ENCODE data around the gene ATP9B. TPM values are rescaled to one million over a fixed set of nuclear protein-coding genes. Genes with fewer than 3 reads are reported as not detected.

The ATP9B gene
- total RNA-seq, 1 donor from 2014 or later: 16.2 TPM

DNA sequence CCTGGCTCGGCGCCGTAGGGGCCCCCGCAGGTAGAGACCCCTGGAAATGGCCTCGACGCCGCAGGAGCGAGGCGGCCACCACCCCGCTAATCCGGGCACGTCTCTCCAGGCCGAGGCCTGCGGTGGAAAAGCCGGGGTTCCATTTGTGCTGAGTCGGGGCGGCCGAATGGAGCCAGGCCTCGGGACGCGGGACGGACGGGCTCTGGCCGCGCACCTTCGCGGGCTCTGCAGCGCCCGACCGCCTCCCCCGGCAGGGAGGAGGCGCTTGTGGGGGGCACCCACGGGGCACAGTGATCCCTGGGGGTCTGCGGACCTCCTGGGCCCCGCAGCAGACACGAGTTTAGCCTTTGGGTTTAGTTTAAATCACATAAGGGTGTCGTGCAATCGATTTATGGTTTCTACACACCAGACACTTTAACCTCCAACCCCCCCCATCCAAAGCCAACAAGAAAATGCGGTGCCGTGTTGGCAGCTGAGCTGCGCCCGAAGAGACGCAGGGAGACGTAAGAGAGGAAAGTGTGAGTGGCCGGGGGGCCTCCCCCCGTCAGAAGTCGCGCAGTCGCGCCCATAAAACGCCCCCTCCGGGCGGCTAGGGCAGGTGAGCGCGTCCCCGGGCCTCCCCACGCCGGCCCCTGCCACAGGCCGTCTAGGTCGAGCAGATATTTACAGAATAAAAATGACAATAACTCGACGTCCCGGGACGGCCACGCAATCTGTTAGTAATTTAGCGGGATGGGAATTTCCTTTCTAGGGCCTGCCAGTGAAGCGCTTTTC lies 325.5 kb downstream of the ATP9B start:
- TF ChIP-seq, protein P1, sequence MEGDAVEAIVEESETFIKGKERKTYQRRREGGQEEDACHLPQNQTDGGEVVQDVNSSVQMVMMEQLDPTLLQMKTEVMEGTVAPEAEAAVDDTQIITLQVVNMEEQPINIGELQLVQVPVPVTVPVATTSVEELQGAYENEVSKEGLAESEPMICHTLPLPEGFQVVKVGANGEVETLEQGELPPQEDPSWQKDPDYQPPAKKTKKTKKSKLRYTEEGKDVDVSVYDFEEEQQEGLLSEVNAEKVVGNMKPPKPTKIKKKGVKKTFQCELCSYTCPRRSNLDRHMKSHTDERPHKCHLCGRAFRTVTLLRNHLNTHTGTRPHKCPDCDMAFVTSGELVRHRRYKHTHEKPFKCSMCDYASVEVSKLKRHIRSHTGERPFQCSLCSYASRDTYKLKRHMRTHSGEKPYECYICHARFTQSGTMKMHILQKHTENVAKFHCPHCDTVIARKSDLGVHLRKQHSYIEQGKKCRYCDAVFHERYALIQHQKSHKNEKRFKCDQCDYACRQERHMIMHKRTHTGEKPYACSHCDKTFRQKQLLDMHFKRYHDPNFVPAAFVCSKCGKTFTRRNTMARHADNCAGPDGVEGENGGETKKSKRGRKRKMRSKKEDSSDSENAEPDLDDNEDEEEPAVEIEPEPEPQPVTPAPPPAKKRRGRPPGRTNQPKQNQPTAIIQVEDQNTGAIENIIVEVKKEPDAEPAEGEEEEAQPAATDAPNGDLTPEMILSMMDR (IDR thresholded peaks at IDR 0.05; ENCODE audit: insufficient read depth, low read length, poor library complexity, severe bottlenecking): no peak
- H3K27me3 ChIP-seq (ENCODE audit: control insufficient read depth, insufficient read depth, low read length): peaks cover 68% of the 10 kb centered on the region
- DNase-seq (ENCODE audit: low read depth): no peak
- H3K4me3 ChIP-seq (ENCODE audit: low read depth, low read length): no peak overlapping the region
- H3K36me3 ChIP-seq (ENCODE audit: control insufficient read depth, insufficient read depth, low read length): no peaks in the 10 kb centered on the region

DNA sequence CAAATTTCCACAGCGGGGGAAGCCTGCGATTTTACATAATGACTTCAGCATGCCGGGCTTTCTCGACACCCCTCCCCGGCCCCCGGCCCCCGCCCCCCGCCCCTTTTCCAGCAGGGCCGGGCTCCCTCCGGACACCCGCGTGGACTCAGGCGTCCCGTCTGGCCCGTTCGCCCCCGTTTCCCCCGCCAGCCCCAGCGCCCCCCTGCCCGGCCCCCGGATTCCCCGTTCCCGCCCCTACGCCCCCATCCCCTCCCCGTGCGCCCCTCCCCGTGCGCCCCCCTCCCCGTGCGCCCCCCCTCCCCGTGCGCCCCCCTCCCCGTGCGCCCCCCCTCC lies 326.1 kb downstream of the ATP9B start:
- no peaks in the 10 kb centered on the region for H3K36me3 ChIP-seq (ENCODE audit: control insufficient read depth, insufficient read depth, low read length)
- no peak overlapping the region for H3K4me3 ChIP-seq (ENCODE audit: low read depth, low read length)
- peaks cover 69% of the 10 kb centered on the region for H3K27me3 ChIP-seq (ENCODE audit: control insufficient read depth, insufficient read depth, low read length)
- no peak for DNase-seq (ENCODE audit: low read depth)
- TF ChIP-seq, protein P1 (IDR thresholded peaks at IDR 0.05; ENCODE audit: insufficient read depth, low read length, poor library complexity, severe bottlenecking): no peak

DNA sequence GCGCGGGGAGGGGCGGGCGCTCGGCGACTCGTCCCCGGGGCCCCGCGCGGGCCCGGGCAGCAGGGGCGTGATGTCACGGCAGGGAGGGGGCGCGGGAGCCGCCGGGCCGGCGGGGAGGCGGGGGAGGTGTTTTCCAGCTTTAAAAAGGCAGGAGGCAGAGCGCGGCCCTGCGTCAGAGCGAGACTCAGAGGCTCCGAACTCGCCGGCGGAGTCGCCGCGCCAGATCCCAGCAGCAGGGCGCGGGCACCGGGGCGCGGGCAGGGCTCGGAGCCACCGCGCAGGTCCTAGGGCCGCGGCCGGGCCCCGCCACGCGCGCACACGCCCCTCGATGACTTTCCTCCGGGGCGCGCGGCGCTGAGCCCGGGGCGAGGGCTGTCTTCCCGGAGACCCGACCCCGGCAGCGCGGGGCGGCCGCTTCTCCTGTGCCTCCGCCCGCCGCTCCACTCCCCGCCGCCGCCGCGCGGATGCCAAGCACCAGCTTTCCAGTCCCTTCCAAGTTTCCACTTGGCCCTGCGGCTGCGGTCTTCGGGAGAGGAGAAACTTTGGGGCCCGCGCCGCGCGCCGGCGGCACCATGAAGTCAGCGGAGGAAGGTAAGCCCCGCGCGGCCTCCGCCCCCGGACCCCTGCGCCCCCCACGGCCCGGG lies 326.7 kb downstream of the ATP9B start, which contains the start of gene NFATC1:
TSS of gene NFATC1 (plus strand) at position 170 of the 644 bp plus-strand sequence. CDS start at position 465, 295 bp downstream.
- TF ChIP-seq, protein P1 (IDR thresholded peaks at IDR 0.05; ENCODE audit: insufficient read depth, low read length, poor library complexity, severe bottlenecking): no peak
- peak within 1 kb of the TSS; percentile 15 for H3K4me3 ChIP-seq (ENCODE audit: low read depth, low read length)
- no peaks in the 10 kb centered on the region for H3K36me3 ChIP-seq (ENCODE audit: control insufficient read depth, insufficient read depth, low read length)
- H3K27me3 ChIP-seq (ENCODE audit: control insufficient read depth, insufficient read depth, low read length): peaks cover 72% of the 10 kb centered on the region
- no peak for DNase-seq (ENCODE audit: low read depth)

DNA sequence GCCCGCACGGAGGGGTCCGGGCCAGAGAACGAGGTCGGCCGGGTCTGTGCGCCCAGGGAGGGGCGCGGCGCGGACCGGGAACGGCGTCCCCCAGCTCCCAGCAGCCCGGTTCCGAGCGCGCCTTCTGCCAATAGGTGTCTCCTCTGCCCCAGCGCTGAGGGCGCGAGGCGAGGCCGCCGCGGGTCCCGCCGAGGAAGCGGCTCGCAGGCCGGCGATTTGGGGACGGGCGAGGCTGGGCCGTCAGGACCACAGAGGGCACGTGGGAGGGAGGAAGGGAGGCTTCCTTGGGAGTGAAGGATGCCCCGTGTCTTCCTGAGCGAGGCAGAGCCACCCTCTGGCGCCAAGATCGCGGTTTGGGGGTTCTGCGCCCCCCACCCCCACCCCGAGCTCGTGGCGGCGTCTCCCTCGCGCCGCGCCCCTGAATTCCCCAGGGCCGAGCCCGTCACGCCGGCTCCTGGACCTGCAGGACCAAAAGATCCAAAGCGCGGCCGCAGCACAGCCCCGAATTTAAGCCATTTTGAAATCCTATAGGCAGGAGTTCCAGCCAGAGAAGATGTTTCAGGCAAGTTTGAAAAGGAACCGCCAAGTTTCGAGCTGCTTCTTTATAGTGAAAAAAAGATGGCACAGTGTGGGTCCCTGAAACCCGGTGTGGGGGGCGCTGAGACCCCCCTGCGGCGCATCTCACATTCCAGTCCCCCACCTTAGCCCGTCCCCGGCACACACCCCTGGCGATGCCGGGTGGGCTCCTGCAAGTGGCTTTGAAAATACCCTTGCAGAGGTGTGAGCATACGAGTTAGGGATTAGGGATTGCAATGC lies 327.4 kb downstream of the ATP9B start:
- no peaks in the 10 kb centered on the region for H3K36me3 ChIP-seq (ENCODE audit: control insufficient read depth, insufficient read depth, low read length)
- H3K4me3 ChIP-seq (ENCODE audit: low read depth, low read length): peak overlapping the region; percentile 15
- no peak for DNase-seq (ENCODE audit: low read depth)
- peaks cover 69% of the 10 kb centered on the region for H3K27me3 ChIP-seq (ENCODE audit: control insufficient read depth, insufficient read depth, low read length)
- TF ChIP-seq, protein P1 (IDR thresholded peaks at IDR 0.05; ENCODE audit: insufficient read depth, low read length, poor library complexity, severe bottlenecking): peak; percentile 7

DNA sequence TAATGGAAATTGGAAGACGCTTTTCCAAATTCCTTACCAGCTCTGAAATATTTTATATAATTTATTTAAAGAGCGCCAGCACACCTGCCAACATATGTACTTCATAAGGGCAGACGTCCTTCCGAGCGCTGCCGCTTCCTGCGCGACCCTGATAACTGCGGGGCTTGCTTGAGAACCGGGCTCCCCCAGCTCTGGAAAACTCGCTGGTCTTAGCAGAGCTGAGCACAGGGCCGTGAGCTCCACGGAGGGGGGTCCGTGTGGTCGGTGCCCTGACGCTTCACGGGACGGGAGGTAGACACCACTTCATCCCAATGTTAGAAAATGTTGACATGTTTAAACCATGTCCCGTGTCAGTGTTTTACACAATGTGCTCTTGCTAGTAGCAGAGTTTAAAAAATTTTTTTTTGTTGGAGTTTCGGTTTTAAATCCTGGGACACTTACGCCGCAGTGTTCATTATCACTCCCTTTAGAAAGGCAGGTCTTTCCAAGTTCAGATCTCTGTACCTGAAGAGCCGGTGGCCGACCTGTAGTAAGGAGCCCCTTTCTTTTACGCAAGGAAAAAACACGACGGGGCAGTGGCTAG lies 328.1 kb downstream of the ATP9B start:
- H3K4me3 ChIP-seq (ENCODE audit: low read depth, low read length): no peak overlapping the region
- no peak for DNase-seq (ENCODE audit: low read depth)
- TF ChIP-seq, protein P1 (IDR thresholded peaks at IDR 0.05; ENCODE audit: insufficient read depth, low read length, poor library complexity, severe bottlenecking): no peak
- no peaks in the 10 kb centered on the region for H3K36me3 ChIP-seq (ENCODE audit: control insufficient read depth, insufficient read depth, low read length)
- H3K27me3 ChIP-seq (ENCODE audit: control insufficient read depth, insufficient read depth, low read length): peaks cover 63% of the 10 kb centered on the region
